ENCODE measurements around the gene FSHR.

The FSHR gene

GRCh38 chr2:48948400-48949125 is 205.8 kb downstream of the FSHR start:
- TF ChIP-seq POLR2A (IDR thresholded peaks at IDR 0.05; ENCODE audit: low read depth, low read length): no peak
- no peak for DNase-seq (ENCODE audit: insufficient read length, low spot score)
- FAIRE-seq: no peak

GRCh38 chr2:48946449-48947048 is 207.8 kb downstream of the FSHR start:
- no peak for TF ChIP-seq POLR2A (IDR thresholded peaks at IDR 0.05; ENCODE audit: low read depth, low read length)
- DNase-seq (ENCODE audit: insufficient read length, low spot score) (peak; percentile 37), FAIRE-seq (peak; percentile 89)

GRCh38 chr2:48944956-48945355 is 209.4 kb downstream of the FSHR start:
- FAIRE-seq (no peak), DNase-seq (ENCODE audit: insufficient read length, low spot score) (no peak)
- no peak for TF ChIP-seq POLR2A (IDR thresholded peaks at IDR 0.05; ENCODE audit: low read depth, low read length)

- TF ChIP-seq POLR2A (IDR thresholded peaks at IDR 0.05; ENCODE audit: low read depth, low read length): no peak
- FAIRE-seq (no peak), DNase-seq (ENCODE audit: insufficient read length, low spot score) (no peak)
Observed at GRCh38 chr2:48943436-48943835, 210.9 kb downstream of the FSHR start.

- DNase-seq (ENCODE audit: insufficient read length, low spot score) (no peak), FAIRE-seq (no peak)
- TF ChIP-seq POLR2A (IDR thresholded peaks at IDR 0.05; ENCODE audit: low read depth, low read length): no peak
Observed at GRCh38 chr2:48941908-48942307, 212.4 kb downstream of the FSHR start.

GRCh38 chr2:48941456-48941855 is 212.9 kb downstream of the FSHR start:
- DNase-seq (ENCODE audit: insufficient read length, low spot score): no peak
- FAIRE-seq: no peak
- TF ChIP-seq POLR2A (IDR thresholded peaks at IDR 0.05; ENCODE audit: low read depth, low read length): no peak

- no peak for DNase-seq (ENCODE audit: insufficient read length, low spot score)
- no peak for TF ChIP-seq POLR2A (IDR thresholded peaks at IDR 0.05; ENCODE audit: low read depth, low read length)
- FAIRE-seq: no peak
Observed at GRCh38 chr2:48940606-48941005, 213.7 kb downstream of the FSHR start.

GRCh38 chr2:48939232-48939631 is 215.1 kb downstream of the FSHR start:
- no peak for FAIRE-seq
- TF ChIP-seq POLR2A (IDR thresholded peaks at IDR 0.05; ENCODE audit: low read depth, low read length): no peak
- no peak for DNase-seq (ENCODE audit: insufficient read length, low spot score)

- no peak for TF ChIP-seq POLR2A (IDR thresholded peaks at IDR 0.05; ENCODE audit: low read depth, low read length)
- DNase-seq (ENCODE audit: insufficient read length, low spot score) (no peak), FAIRE-seq (no peak)
Observed at GRCh38 chr2:48938231-48938630, 216.1 kb downstream of the FSHR start.

GRCh38 chr2:48934807-48935206 is 219.5 kb downstream of the FSHR start:
- FAIRE-seq (no peak), DNase-seq (ENCODE audit: insufficient read length, low spot score) (no peak)
- TF ChIP-seq POLR2A (IDR thresholded peaks at IDR 0.05; ENCODE audit: low read depth, low read length): no peak

GRCh38 chr2:48933828-48934497 is 220.4 kb downstream of the FSHR start:
- TF ChIP-seq POLR2A (IDR thresholded peaks at IDR 0.05; ENCODE audit: low read depth, low read length): no peak
- DNase-seq (ENCODE audit: insufficient read length, low spot score) (no peak), FAIRE-seq (no peak)

- no peak for TF ChIP-seq POLR2A (IDR thresholded peaks at IDR 0.05; ENCODE audit: low read depth, low read length)
- FAIRE-seq: no peak
- DNase-seq (ENCODE audit: insufficient read length, low spot score): no peak
Observed at GRCh38 chr2:48932667-48933066, 221.6 kb downstream of the FSHR start.

GRCh38 chr2:48929571-48930301 is 224.6 kb downstream of the FSHR start:
- TF ChIP-seq POLR2A (IDR thresholded peaks at IDR 0.05; ENCODE audit: low read depth, low read length): no peak
- FAIRE-seq (no peak), DNase-seq (ENCODE audit: insufficient read length, low spot score) (no peak)

- FAIRE-seq (no peak), DNase-seq (ENCODE audit: insufficient read length, low spot score) (no peak)
- no peak for TF ChIP-seq POLR2A (IDR thresholded peaks at IDR 0.05; ENCODE audit: low read depth, low read length)
Observed at GRCh38 chr2:48927355-48927754, 227.0 kb downstream of the FSHR start.
